IMR-90 (cell line): ENCODE data around the gene ZBTB40. TPM values are rescaled to one million over a fixed set of nuclear protein-coding genes. Genes with fewer than 3 reads are reported as not detected.

ENCODE experiments used
- ATAC-seq: fragments of 200-7000 bp; cut with Tn5 transposase; 2 replicates; pipeline ENCODE4 v1.9.1; 2020; ENCODE audit warnings: low read depth, mild to moderate bottlenecking, moderate library complexity
- BruUV-seq: library from RNA; stranded (reverse); fragments of 400-500 nt; replicated peaks from 2 replicates; lab custom pipeline; 2021; lab: Mats Ljungman, UMichigan
- CTCF ChIA-PET: fragments of 300-600 bp; formaldehyde crosslinking; extraction: SDS; loops from one replicate; lab custom pipeline; 2021; ENCODE audit warnings: antibody characterized with exemption; lab: Yijun Ruan, JAX
- POLR2A ChIA-PET: fragments of 300-600 bp; sonication (Branson Sonifier 250); formaldehyde crosslinking; loops from one replicate; lab custom pipeline; 2022; ENCODE audit warnings: antibody characterized with exemption; ENCODE audit not compliant: unreplicated experiment; lab: Charles Lee
- DNase-seq: peaks from one replicate; pipeline ENCODE4 v3.0.0; 2013
- H2AFZ ChIP-seq: replicated peaks from 2 replicates; pipeline ENCODE3; 2013; ENCODE audit warnings: low read length, mild to moderate bottlenecking; ENCODE audit not compliant: poor library complexity
- H2AK5ac ChIP-seq: 2 replicates; pipeline ENCODE4 v1.6.1; 2013; ENCODE audit warnings: low read depth, low read length, inconsistent platforms
- H2AK9ac ChIP-seq: replicated peaks from 2 replicates; pipeline ENCODE3; 2013; ENCODE audit warnings: mild to moderate bottlenecking, low read depth, low read length, moderate library complexity; ENCODE audit not compliant: poor library complexity
- H2BK120ac ChIP-seq: 2 replicates; pipeline ENCODE4 v1.6.1; 2013; ENCODE audit warnings: low read depth, low read length, inconsistent platforms
- H2BK15ac ChIP-seq: 3 replicates; pipeline ENCODE4 v1.6.1; 2013; ENCODE audit warnings: low read depth, low read length, inconsistent platforms
- H2BK20ac ChIP-seq: 2 replicates; pipeline ENCODE4 v1.6.1; 2013; ENCODE audit warnings: low read depth, mild to moderate bottlenecking, inconsistent platforms, low read length, moderate library complexity
- H2BK5ac ChIP-seq: 2 replicates; pipeline ENCODE4 v1.6.1; 2013; ENCODE audit warnings: mild to moderate bottlenecking, low read depth, low read length, inconsistent platforms; ENCODE audit not compliant: poor library complexity, severe bottlenecking
- H3K14ac ChIP-seq: replicated peaks from 2 replicates; pipeline ENCODE4 v1.6.1; 2013; ENCODE audit warnings: low read depth, low read length, inconsistent platforms
- H3K18ac ChIP-seq: 2 replicates; pipeline ENCODE4 v1.6.1; 2013; ENCODE audit warnings: low read depth, low read length, control low read depth
- H3K23ac ChIP-seq: 2 replicates; pipeline ENCODE4 v1.6.1; 2013; ENCODE audit warnings: low read depth, low read length, inconsistent platforms
- H3K27ac ChIP-seq: 2 replicates; pipeline ENCODE4 v1.5.1; 2013; ENCODE audit warnings: mild to moderate bottlenecking, control low read depth, low read length; ENCODE audit not compliant: insufficient read depth
- H3K27me3 ChIP-seq: 2 replicates; pipeline ENCODE4 v1.6.1; 2013; ENCODE audit warnings: low read length; ENCODE audit not compliant: control insufficient read depth, insufficient read depth
- H3K36me3 ChIP-seq: 2 replicates; pipeline ENCODE4 v1.6.1; 2013; ENCODE audit warnings: low read length, mixed read lengths; ENCODE audit not compliant: control insufficient read depth, insufficient read depth
- H3K4ac ChIP-seq: 2 replicates; pipeline ENCODE4 v1.6.1; 2013; ENCODE audit warnings: low read depth, low read length, inconsistent platforms
- H3K4me1 ChIP-seq: 2 replicates; pipeline ENCODE4 v1.6.1; 2013; ENCODE audit warnings: low read length, mixed read lengths; ENCODE audit not compliant: control insufficient read depth, insufficient read depth
- H3K4me2 ChIP-seq: 2 replicates; pipeline ENCODE4 v1.6.1; 2013; ENCODE audit warnings: low read depth, mild to moderate bottlenecking, control low read depth, low read length, moderate library complexity
- H3K4me3 ChIP-seq: 2 replicates; pipeline ENCODE4 v1.5.1; 2013; ENCODE audit warnings: low read depth, mild to moderate bottlenecking, control low read depth, low read length, moderate library complexity; ENCODE audit not compliant: insufficient read depth
- H3K56ac ChIP-seq: 2 replicates; pipeline ENCODE4 v1.6.1; 2013; ENCODE audit warnings: low read length, inconsistent platforms; ENCODE audit not compliant: insufficient read depth; ENCODE audit errors: extremely low read depth
- H3K79me1 ChIP-seq, 2 experiments: 2 replicates each; pipeline ENCODE4 v1.6.1; 2013; ENCODE audit warnings: low read length in 2 of 2, inconsistent platforms in 1 of 2, low read depth in 1 of 2
- H3K9ac ChIP-seq: 2 replicates; pipeline ENCODE4 v1.6.1; 2013; ENCODE audit warnings: low read depth, low read length, control low read depth
- H3K9me1 ChIP-seq: 2 replicates; pipeline ENCODE4 v1.6.1; 2013; ENCODE audit warnings: low read length, inconsistent platforms; ENCODE audit not compliant: insufficient read depth
- H3K9me3 ChIP-seq: 2 replicates; pipeline ENCODE4 v1.6.1; 2013; ENCODE audit warnings: low read length; ENCODE audit not compliant: control insufficient read depth, insufficient read depth
- H4K20me1 ChIP-seq: 2 replicates; pipeline ENCODE4 v1.6.1; 2013; ENCODE audit warnings: low read length, inconsistent platforms; ENCODE audit not compliant: insufficient read depth
- H4K5ac ChIP-seq: 2 replicates; pipeline ENCODE4 v1.6.1; 2013; ENCODE audit warnings: mild to moderate bottlenecking, low read depth, low read length, control low read depth
- H4K8ac ChIP-seq, 2 experiments: 2 replicates each; pipeline ENCODE4 v1.6.1; 2013; ENCODE audit warnings: low read depth in 2 of 2, low read length in 2 of 2, control low read depth in 1 of 2, inconsistent platforms in 1 of 2
- H4K91ac ChIP-seq: 2 replicates; pipeline ENCODE4 v1.6.1; 2013; ENCODE audit warnings: low read depth, low read length, inconsistent platforms; ENCODE audit not compliant: insufficient read depth
- BHLHE40 ChIP-seq: fragments of 150-350 bp; IDR thresholded peaks from 2 replicates; pipeline ENCODE4 v1.6.1; 2016; ENCODE audit warnings: mild to moderate bottlenecking, low read depth, low read length
- CEBPB ChIP-seq: IDR thresholded peaks from 2 replicates; pipeline ENCODE4 v1.6.1; 2012; ENCODE audit warnings: low read depth, low read length, improper control_type of control experiment
- CHD1 ChIP-seq: IDR thresholded peaks from 2 replicates; pipeline ENCODE4 v1.6.1; 2012; ENCODE audit warnings: low read depth, low read length, improper control_type of control experiment
- CTCF ChIP-seq: conservative IDR thresholded peaks from 2 replicates; pipeline ENCODE4 v1.5.1; 2012; ENCODE audit warnings: mild to moderate bottlenecking, low read depth, low read length, improper control_type of control experiment
- FOS ChIP-seq: fragments of 150-350 bp; IDR thresholded peaks from 2 replicates; pipeline ENCODE4 v1.6.1; 2016; ENCODE audit warnings: low read depth, low read length
- MAFK ChIP-seq: IDR thresholded peaks from 2 replicates; pipeline ENCODE4 v1.6.1; 2012; ENCODE audit warnings: low read depth, low read length, improper control_type of control experiment
- MAZ ChIP-seq: IDR thresholded peaks from 2 replicates; pipeline ENCODE4 v1.6.1; 2012; ENCODE audit warnings: low read depth, mild to moderate bottlenecking, low read length, improper control_type of control experiment, moderate library complexity, borderline replicate concordance
- MXI1 ChIP-seq: IDR thresholded peaks from 2 replicates; pipeline ENCODE4 v1.6.1; 2012; ENCODE audit warnings: low read depth, mild to moderate bottlenecking, low read length, moderate library complexity, borderline replicate concordance
- NFE2L2 ChIP-seq: fragments of 150-350 bp; IDR thresholded peaks from 2 replicates; pipeline ENCODE4 v1.6.1; 2016; ENCODE audit warnings: low read depth, mild to moderate bottlenecking, low read length
- POLR2A ChIP-seq: IDR thresholded peaks from 2 replicates; pipeline ENCODE4 v1.6.1; 2012; ENCODE audit warnings: mild to moderate bottlenecking, low read depth, low read length
- RAD21 ChIP-seq: IDR thresholded peaks from 2 replicates; pipeline ENCODE4 v1.6.1; 2012; ENCODE audit warnings: low read length, improper control_type of control experiment
- RCOR1 ChIP-seq: IDR thresholded peaks from 2 replicates; pipeline ENCODE4 v1.6.1; 2012; ENCODE audit warnings: mild to moderate bottlenecking, low read length, improper control_type of control experiment; ENCODE audit not compliant: insufficient replicate concordance
- RFX5 ChIP-seq: IDR thresholded peaks from 2 replicates; pipeline ENCODE4 v1.8.0; 2012; ENCODE audit warnings: low read depth, mild to moderate bottlenecking, low read length, moderate library complexity
- SMC3 ChIP-seq: fragments of 150-350 bp; IDR thresholded peaks from 2 replicates; pipeline ENCODE4 v1.6.1; 2016; ENCODE audit warnings: low read depth, mild to moderate bottlenecking, antibody characterized with exemption, low read length, moderate library complexity
- USF2 ChIP-seq: fragments of 150-350 bp; IDR thresholded peaks from 2 replicates; pipeline ENCODE4 v1.6.1; 2017; ENCODE audit warnings: mild to moderate bottlenecking, antibody characterized with exemption, low read length, low read depth
- WGBS, 2 experiments: methylation state at CpG; one replicate each; pipeline versions ENCODE4 v1.1.5 to v1.1.7; 2013; ENCODE audit warnings: missing lambda C conversion rate in 2 of 2; ENCODE audit not compliant: insufficient read length in 1 of 2; ENCODE audit errors: extremely low coverage in 2 of 2; 5-methylcytosine and 5-hydroxymethylcytosine counted together
- dilution Hi-C: fragments of 300-500 bp; cut with HindIII; formaldehyde crosslinking; loops from one replicate; pipeline ENCODE4 v1.14.3; 2018; ENCODE audit warnings: low sequenced_read_pairs; ENCODE audit not compliant: unreplicated experiment
- in situ Hi-C: fragments of 300-500 bp; cut with MboI; formaldehyde crosslinking; loops from 3 replicates; pipeline ENCODE4 v1.14.3; 2019; ENCODE audit warnings: low sequenced_read_pairs, inconsistent platforms, mixed read lengths
- intact Hi-C: fragments of 100-400 bp; cut with micrococcal nuclease; formaldehyde crosslinking; loops from 2 replicates; pipeline ENCODE4 v1.10.0; 2022
- polyA plus RNA-seq, 3 experiments: library from polyadenylated mRNA; depleted of rRNA; stranded (reverse); fragments of >200 nt; gene quantifications; 2 replicates each; pipeline ENCODE4 v1.2.3, GENCODE V29; 2012; ENCODE audit warnings: low replicate concordance in 1 of 3
- total RNA-seq: library from RNA; depleted of rRNA; stranded (reverse); fragments of >200 nt; gene quantifications from 2 replicates; pipeline ENCODE4 v1.2.3, GENCODE V29; 2012
- TF ChIP-seq, protein P1 (sequence below): fragments of 150-350 bp; IDR thresholded peaks from 2 replicates; pipeline ENCODE4 v1.6.1; 2016; ENCODE audit warnings: low read depth, mild to moderate bottlenecking, low read length, moderate library complexity, borderline replicate concordance

Gene ZBTB40
- total and polyA plus RNA-seq, 2 of the 4 experiments (the other 2 are of a cell fraction), result 6.0 to 9.7 TPM

- Histone ChIP-seq H3K36me3 (no peaks in the 10 kb centered on the region), H3K23ac (no peak overlapping the region), H3K9ac (no peak overlapping the region), H2BK5ac (no peak overlapping the region), H3K14ac (no peak overlapping the region), H3K9me1 (no peaks in the 10 kb centered on the region; the same call in 1 of the 2 replicates), H4K5ac (no peak overlapping the region), H2AFZ (no peak overlapping the region), H2BK20ac (no peak overlapping the region), H3K27me3 (peaks cover 43% of the 10 kb centered on the region), H4K8ac (no peak overlapping the region), H2BK15ac (no peak overlapping the region), H2AK9ac (no peak overlapping the region), H3K4me2 (no peak overlapping the region), H3K9me3 (no peaks in the 10 kb centered on the region), H4K20me1 (no peaks in the 10 kb centered on the region), H2AK5ac (no peak overlapping the region), H3K18ac (no peak overlapping the region), H3K4ac (no peak overlapping the region), H3K4me3 (no peak overlapping the region), H4K91ac (no peak overlapping the region), H3K79me1 (no peaks in the 10 kb centered on the region), H2BK120ac (no peak overlapping the region), H3K27ac (no peak overlapping the region), H3K56ac (no peak overlapping the region), H3K4me1 (no peaks in the 10 kb centered on the region)
- WGBS, 2 experiments, result 71% methylated on average over 12 of the region's 12 CpGs; no CpG with 5 or more reads in 1 of the 2 experiments
- no TSS peak for BruUV-seq
- in situ Hi-C loops, result no loop called here
- DNase-seq (no peak), ATAC-seq (no peak)
- ChIA-PET POLR2A (no interaction called here), CTCF (no interaction called here)
- intact Hi-C loops, result no loop called here
- TF ChIP-seq SMC3, result no peak
- TF ChIP-seq RAD21, result no peak
- TF ChIP-seq USF2, result no peak
- no peak for TF ChIP-seq RCOR1
- TF ChIP-seq MAZ, result no peak
- no peak for TF ChIP-seq CTCF
- TF ChIP-seq, protein P1, sequence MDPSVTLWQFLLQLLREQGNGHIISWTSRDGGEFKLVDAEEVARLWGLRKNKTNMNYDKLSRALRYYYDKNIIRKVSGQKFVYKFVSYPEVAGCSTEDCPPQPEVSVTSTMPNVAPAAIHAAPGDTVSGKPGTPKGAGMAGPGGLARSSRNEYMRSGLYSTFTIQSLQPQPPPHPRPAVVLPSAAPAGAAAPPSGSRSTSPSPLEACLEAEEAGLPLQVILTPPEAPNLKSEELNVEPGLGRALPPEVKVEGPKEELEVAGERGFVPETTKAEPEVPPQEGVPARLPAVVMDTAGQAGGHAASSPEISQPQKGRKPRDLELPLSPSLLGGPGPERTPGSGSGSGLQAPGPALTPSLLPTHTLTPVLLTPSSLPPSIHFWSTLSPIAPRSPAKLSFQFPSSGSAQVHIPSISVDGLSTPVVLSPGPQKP, result no peak
- no peak for TF ChIP-seq MAFK
- no peak for TF ChIP-seq FOS
- no peak for TF ChIP-seq CHD1
- TF ChIP-seq POLR2A, result no peak
- TF ChIP-seq RFX5, result no peak
- TF ChIP-seq CEBPB, result no peak
- no peak for TF ChIP-seq BHLHE40
- no peak for TF ChIP-seq MXI1
- no peak for TF ChIP-seq NFE2L2
- dilution Hi-C loops, result no loop called here
These were observed 127.2 kb downstream of the ZBTB40 start for GRCh38 chr1:22578732-22579361.
